SU-DHL-6 (cell line): ENCODE data around the gene NIPAL4.

ENCODE experiments used
- CTCF ChIP-seq: fragments of 200-600 bp; sonication (generic); IDR thresholded peaks from one replicate; pipeline ENCODE4 v1.5.1; 2017; ENCODE audit warnings: antibody characterized with exemption, mild to moderate bottlenecking, low read length, moderate library complexity; ENCODE audit not compliant: insufficient read depth, poor library complexity, severe bottlenecking
- EZH2phosphoT487 ChIP-seq: fragments of 200-600 bp; sonication (generic), shearing (Covaris generic); conservative IDR thresholded peaks from 2 replicates; pipeline ENCODE4 v1.6.1; 2018; ENCODE audit warnings: mild to moderate bottlenecking, antibody characterized with exemption, low read length, moderate library complexity, mixed read lengths

DNA sequence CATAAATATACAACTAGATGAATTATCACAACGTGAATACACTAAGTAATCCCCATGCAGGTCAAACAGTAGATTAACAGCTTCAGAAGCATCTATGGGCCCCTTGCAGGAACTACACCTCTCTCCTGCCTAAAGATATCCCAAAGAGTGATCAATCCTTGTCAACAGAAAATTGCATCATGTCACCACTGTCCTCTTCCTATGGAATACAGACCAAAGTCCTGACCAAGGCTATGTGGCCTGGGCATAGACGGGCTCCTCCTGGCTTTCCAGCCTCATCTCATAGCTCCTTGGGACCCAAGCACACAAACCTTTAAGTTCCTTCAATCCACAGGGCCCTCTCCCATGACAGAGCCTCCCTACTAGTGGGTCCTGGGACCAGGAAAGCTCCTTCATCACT lies 25.3 kb downstream of the NIPAL4 start:
- TF ChIP-seq EZH2phosphoT487 (no peak), CTCF (no peak)
